SK-N-MC (cell line): ENCODE measurements around the gene CTLA4.

Experiments used
- EZH2 ChIP-seq: fragments of 200-600 bp; sonication (generic); IDR thresholded peaks from one replicate; pipeline ENCODE4 v1.6.1; 2017; ENCODE audit warnings: antibody characterized with exemption
- FOXP2 ChIP-seq: optimal IDR thresholded peaks from 2 replicates; pipeline ENCODE3; 2011; ENCODE audit warnings: mild to moderate bottlenecking, moderate library complexity; ENCODE audit not compliant: insufficient read depth; ENCODE audit errors: extremely low read length, control extremely low read depth
- POLR2AphosphoS5 ChIP-seq: IDR thresholded peaks from 2 replicates; pipeline ENCODE4 v1.6.1; 2012; ENCODE audit warnings: mild to moderate bottlenecking, low read depth, low read length, borderline replicate concordance

DNA sequence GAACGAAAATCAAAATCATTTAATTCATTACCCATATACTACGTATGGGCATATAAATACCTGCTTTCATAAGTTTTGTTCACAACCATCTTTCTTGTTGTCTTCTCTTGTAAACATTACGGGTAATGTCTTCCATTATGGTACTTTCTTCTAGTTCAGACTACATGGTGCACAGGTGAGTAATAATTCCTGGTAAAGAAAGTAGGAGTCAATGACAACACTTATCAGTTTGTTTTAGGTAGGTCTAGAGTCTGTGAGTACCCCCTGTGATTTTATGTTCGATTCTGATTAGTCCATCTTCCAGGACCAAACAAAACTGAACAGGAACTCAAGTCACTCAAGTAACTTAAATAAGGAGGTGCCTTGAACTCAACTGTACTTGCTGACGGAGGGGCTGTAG, 25.2 kb upstream of the CTLA4 start:
- TF ChIP-seq EZH2 (no peak), POLR2AphosphoS5 (no peak), FOXP2 (no peak)
